ENCODE results near the gene IMP3. TPM values are rescaled to one million over a fixed set of nuclear protein-coding genes. Genes with fewer than 3 reads are reported as not detected.

The IMP3 gene
- total and polyA plus RNA-seq, 8 donors: 38.6 to 69.9 (median 45.1) TPM

GRCh38 chr15:75663931-75664421 lies 24.0 kb upstream of the IMP3 start:
- Histone ChIP-seq H3K27me3 (no peaks in the 10 kb centered on the region), H3K9me3 (no peaks in the 10 kb centered on the region), H3K27ac (no peak overlapping the region), H3K4me1 (peaks cover 24 to 43% of the 10 kb centered on the region in 2 donors), H3K4me3 (no peak overlapping the region), H3K36me3 (no peaks in the 10 kb centered on the region)
- DNase-seq (peak in 1 of 4 donors; percentile 70), ATAC-seq (no peak)
- intact Hi-C loops (cut with DNase I): no loop called here
- TF ChIP-seq CTCF (IDR thresholded peaks at IDR 0.05): no peak

GRCh38 chr15:75662823-75663519 lies 22.9 kb upstream of the IMP3 start:
- no peak overlapping the region for H3K27ac ChIP-seq
- H3K36me3 ChIP-seq: peaks cover 0 to 7% of the 10 kb centered on the region in 2 donors
- intact Hi-C loops (cut with DNase I): no loop called here
- no peaks in the 10 kb centered on the region for H3K27me3 ChIP-seq
- peak in 1 of 4 donors; percentile 68 for DNase-seq
- no peak for ATAC-seq
- TF ChIP-seq CTCF (IDR thresholded peaks at IDR 0.05): no peak
- H3K4me1 ChIP-seq: peaks cover 24 to 44% of the 10 kb centered on the region in 2 donors
- H3K9me3 ChIP-seq: no peaks in the 10 kb centered on the region
- H3K4me3 ChIP-seq: no peak overlapping the region

GRCh38 chr15:75661756-75662140 lies 21.7 kb upstream of the IMP3 start:
- peaks cover 16 to 34% of the 10 kb centered on the region in 2 donors for H3K4me1 ChIP-seq
- TF ChIP-seq CTCF (IDR thresholded peaks at IDR 0.05): no peak

GRCh38 chr15:75661100-75661755 lies 21.2 kb upstream of the IMP3 start:
- Histone ChIP-seq H3K9me3 (no peaks in the 10 kb centered on the region), H3K36me3 (peaks cover 0 to 22% of the 10 kb centered on the region in 2 donors), H3K27me3 (no peaks in the 10 kb centered on the region), H3K4me1 (peaks cover 10 to 29% of the 10 kb centered on the region in 2 donors), H3K4me3 (no peak overlapping the region), H3K27ac (peak overlapping the region; percentile 74 to 86)
- DNase-seq (peak; percentile 56 to 94 (median 86)), ATAC-seq (peak; percentile 91)
- intact Hi-C loops (cut with DNase I): no loop called here
- no peak for TF ChIP-seq CTCF (IDR thresholded peaks at IDR 0.05)

More at GRCh38 chr15:75661756-75662140, 21.7 kb upstream of the IMP3 start:
- intact Hi-C loops (cut with DNase I): no loop called here
- Histone ChIP-seq H3K27ac (peak overlapping the region; percentile 74 to 86), H3K4me3 (no peak overlapping the region), H3K9me3 (no peaks in the 10 kb centered on the region), H3K36me3 (peaks cover 0 to 20% of the 10 kb centered on the region in 2 donors), H3K27me3 (no peaks in the 10 kb centered on the region)
- ATAC-seq (no peak), DNase-seq (no peak)

All from left lung (tissue), 10 donors.